Activated CD8-positive, alpha-beta T cell treated with anti-CD3 and anti-CD28 coated beads, Interleukin-2, amount 10 ng/mL, durations not matched to agents 7 days and 5 days (primary cell): ENCODE data around the gene CEP170B. TPM values are rescaled to one million over a fixed set of nuclear protein-coding genes. Genes with fewer than 3 reads are reported as not detected.
"Not testable (repeated sequence)": the region's sequence is repeated elsewhere in the genome, so short reads cannot be mapped to it uniquely, and the experiment has no call there.

Experiments used
- ATAC-seq: fragments of 150-1000 bp; cut with Tn5 transposase; one replicate; pipeline ENCODE4 v1.10.0; 2021; ENCODE audit warnings: moderate library complexity
- CTCF ChIA-PET: fragments of 350-600 bp; sonication (Branson Sonifier 250); formaldehyde crosslinking; loops from one replicate; lab custom pipeline; 2021; ENCODE audit warnings: antibody characterized with exemption; lab: Charles Lee
- POLR2A ChIA-PET: fragments of 350-600 bp; sonication (Branson Sonifier 250); formaldehyde crosslinking; loops from one replicate; lab custom pipeline; 2021; ENCODE audit warnings: antibody characterized with exemption; lab: Charles Lee
- DNase-seq: peaks from one replicate; pipeline ENCODE4 v3.0.0-alpha.2; 2020
- H3K27ac Mint-ChIP-seq: one replicate; pipeline ENCODE4 v1.8.0; 2021; ENCODE audit warnings: mild to moderate bottlenecking, mixed read lengths
- H3K27me3 Mint-ChIP-seq: one replicate; pipeline ENCODE4 v1.8.0; 2021; ENCODE audit warnings: low read depth, mixed read lengths
- H3K36me3 Mint-ChIP-seq: one replicate; pipeline ENCODE4 v1.8.0; 2021; ENCODE audit warnings: low read depth, mixed read lengths
- H3K4me1 Mint-ChIP-seq: one replicate; pipeline ENCODE4 v1.8.0; 2021; ENCODE audit warnings: low read depth, mixed read lengths
- H3K4me3 Mint-ChIP-seq: one replicate; pipeline ENCODE4 v1.8.0; 2021; ENCODE audit warnings: mild to moderate bottlenecking, mixed read lengths
- H3K9me3 Mint-ChIP-seq: one replicate; pipeline ENCODE4 v1.8.0; 2022; ENCODE audit warnings: mixed read lengths; ENCODE audit not compliant: insufficient read depth
- total RNA-seq, 2 experiments: library from RNA; stranded (reverse); gene quantifications; one replicate each; pipeline ENCODE4 v1.2.3, GENCODE V29; 2021

CEP170B gene
- total RNA-seq, 2 experiments from 2014 or later, result 2.5 to 2.7 TPM

DNA sequence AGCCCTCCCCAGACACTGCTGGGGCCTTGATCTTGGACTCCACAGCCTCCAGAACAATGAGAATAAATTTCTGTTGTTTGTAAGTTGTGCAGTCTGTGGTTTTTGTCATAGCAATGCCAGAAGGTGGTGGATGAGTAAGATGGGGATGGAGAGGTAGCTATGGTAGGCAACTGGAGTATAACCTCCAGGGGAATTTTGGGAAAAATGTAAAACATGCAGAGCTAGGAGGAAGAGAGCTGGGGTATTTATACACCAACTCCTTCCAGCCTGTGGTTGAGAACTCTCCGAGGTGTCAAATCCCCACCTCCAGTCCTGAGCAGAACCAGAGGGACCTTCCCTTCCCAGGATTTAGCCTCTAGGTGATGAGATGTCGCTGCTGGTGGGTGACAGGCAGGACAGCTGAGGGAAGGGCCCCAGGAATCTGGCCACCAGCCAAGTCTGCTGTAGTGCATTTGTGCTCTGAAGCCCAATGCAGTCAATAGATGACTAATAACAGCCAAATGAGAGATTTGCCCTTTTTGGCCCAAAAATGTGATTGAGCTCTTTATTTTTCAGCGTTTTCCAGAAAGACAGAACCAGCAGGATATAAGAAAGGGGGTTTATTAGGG, 19.1 kb upstream of the CEP170B start:
- CTCF ChIA-PET, result interaction anchor here (1.2 kb wide), 1 partner anchor 20 kb away, joined by 3 read pairs; no protein-coding TSS in a partner anchor
- no peak for ATAC-seq
- H3K4me3 Mint-ChIP-seq, result no peak overlapping the region

DNA sequence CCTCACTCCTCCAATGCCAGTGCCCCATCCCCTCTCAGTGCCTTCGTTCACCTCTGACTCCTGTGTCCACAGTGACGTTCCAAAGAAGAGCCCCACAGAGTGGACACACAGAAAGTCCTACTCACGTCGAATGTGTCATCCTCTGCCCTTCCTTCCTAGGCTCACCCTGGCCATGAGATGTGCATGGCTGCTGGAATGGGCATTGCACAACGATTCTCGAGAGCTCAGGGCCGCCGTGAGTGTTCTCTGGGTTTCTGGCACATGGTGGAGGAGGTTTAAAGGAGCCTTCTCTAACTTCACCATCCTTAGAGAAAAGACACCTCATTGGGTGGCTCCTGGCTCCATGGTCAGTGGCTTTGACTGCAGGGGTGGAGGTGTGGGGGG, 12.8 kb upstream of the CEP170B start:
- CTCF ChIA-PET, result no interaction called here
- Mint-ChIP-seq H3K27me3 (peaks cover 11% of the 10 kb centered on the region), H3K9me3 (no peaks in the 10 kb centered on the region), H3K36me3 (no peaks in the 10 kb centered on the region), H3K27ac (no peak overlapping the region), H3K4me1 (no peaks in the 10 kb centered on the region), H3K4me3 (no peak overlapping the region)
- POLR2A ChIA-PET, result interaction anchor here (0.6 kb wide), 1 partner anchor 86 kb away, joined by 3 read pairs; no protein-coding TSS in a partner anchor
- ATAC-seq (no peak), DNase-seq (no peak)

More for the DNA sequence above, 19.1 kb upstream of the CEP170B start:
- POLR2A ChIA-PET, result no interaction called here
- H3K27me3 Mint-ChIP-seq, result peaks cover 51% of the 10 kb centered on the region
- H3K36me3 Mint-ChIP-seq, result no peaks in the 10 kb centered on the region
- H3K27ac Mint-ChIP-seq, result no peak overlapping the region
- no peaks in the 10 kb centered on the region for H3K9me3 Mint-ChIP-seq
- H3K4me1 Mint-ChIP-seq, result no peaks in the 10 kb centered on the region
- no peak for DNase-seq

DNA sequence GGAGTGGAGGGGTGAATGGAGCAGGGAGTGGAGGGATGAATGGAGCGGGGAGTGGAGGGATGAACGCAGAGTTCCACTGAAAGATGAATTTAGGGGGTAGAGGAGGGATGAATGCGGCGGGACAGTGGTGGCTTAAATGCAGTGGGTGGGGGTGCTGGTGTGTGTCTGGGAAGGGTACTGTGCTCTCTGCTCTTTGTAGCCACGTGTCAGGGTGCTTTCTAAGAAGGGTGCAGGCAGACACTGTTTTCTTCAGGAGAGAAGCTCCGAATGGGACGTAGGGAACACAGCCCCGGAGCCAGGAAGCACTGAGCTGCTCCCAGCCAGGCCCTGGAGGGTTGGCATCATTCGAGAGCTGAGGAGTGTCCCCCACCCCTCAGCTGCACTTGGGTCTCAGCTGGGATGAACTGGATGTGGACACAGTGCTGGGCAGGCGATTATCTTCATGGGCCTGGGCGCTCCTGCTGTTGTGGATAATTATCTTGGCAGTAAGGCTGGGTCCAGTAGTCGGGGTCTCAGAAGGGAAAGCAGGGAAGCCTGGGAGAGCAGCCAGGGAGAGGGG, 9.5 kb upstream of the CEP170B start:
- ChIA-PET POLR2A (no interaction called here), CTCF (no interaction called here)
- Mint-ChIP-seq H3K36me3 (no peaks in the 10 kb centered on the region), H3K4me3 (no peak overlapping the region), H3K4me1 (no peaks in the 10 kb centered on the region), H3K27ac (no peak overlapping the region), H3K9me3 (no peaks in the 10 kb centered on the region), H3K27me3 (peaks cover 9% of the 10 kb centered on the region)
- ATAC-seq (no peak), DNase-seq (no peak)

DNA sequence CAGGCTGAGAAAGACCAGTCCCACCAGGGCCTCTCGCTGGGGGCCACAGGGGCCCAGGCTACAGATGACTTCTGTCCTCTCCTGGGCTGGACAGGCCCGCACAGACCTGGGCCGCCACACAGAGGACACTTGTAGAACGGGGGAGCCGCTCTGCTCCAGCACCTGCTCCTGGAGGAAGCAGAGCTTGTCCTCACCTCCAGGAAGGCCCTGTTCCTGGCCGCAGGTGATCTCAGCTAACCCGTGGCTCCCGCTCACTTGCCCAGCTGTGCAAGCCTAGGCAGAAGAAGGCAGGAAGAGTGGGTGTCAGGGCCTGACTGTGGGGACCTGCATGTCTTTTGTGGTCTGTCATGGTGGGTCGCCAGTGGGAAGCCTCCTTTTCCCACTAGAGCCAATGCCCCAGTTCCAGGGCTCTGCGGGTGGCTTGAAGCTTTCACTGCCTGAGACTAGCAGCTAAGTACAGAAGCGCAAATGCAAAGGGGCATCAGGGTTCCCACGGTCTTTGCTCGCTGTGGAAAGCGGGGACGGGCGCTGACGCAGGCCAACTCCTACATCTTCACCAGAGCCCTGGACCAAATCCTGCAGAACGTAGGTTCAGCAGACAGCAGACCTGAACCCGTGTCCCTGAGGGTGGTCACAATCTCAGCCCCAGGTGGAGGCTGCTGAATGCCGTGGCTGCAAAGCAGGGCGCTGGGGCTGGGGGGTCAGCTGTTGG, 8.8 kb upstream of the CEP170B start:
- ATAC-seq, result no peak
- no peak overlapping the region for H3K4me3 Mint-ChIP-seq
- ChIA-PET POLR2A (no interaction called here), CTCF (no interaction called here)
- H3K4me1 Mint-ChIP-seq, result no peaks in the 10 kb centered on the region
- no peaks in the 10 kb centered on the region for H3K36me3 Mint-ChIP-seq
- no peak overlapping the region for H3K27ac Mint-ChIP-seq
- no peaks in the 10 kb centered on the region for H3K9me3 Mint-ChIP-seq
- peaks cover 7% of the 10 kb centered on the region for H3K27me3 Mint-ChIP-seq
- no peak for DNase-seq

DNA sequence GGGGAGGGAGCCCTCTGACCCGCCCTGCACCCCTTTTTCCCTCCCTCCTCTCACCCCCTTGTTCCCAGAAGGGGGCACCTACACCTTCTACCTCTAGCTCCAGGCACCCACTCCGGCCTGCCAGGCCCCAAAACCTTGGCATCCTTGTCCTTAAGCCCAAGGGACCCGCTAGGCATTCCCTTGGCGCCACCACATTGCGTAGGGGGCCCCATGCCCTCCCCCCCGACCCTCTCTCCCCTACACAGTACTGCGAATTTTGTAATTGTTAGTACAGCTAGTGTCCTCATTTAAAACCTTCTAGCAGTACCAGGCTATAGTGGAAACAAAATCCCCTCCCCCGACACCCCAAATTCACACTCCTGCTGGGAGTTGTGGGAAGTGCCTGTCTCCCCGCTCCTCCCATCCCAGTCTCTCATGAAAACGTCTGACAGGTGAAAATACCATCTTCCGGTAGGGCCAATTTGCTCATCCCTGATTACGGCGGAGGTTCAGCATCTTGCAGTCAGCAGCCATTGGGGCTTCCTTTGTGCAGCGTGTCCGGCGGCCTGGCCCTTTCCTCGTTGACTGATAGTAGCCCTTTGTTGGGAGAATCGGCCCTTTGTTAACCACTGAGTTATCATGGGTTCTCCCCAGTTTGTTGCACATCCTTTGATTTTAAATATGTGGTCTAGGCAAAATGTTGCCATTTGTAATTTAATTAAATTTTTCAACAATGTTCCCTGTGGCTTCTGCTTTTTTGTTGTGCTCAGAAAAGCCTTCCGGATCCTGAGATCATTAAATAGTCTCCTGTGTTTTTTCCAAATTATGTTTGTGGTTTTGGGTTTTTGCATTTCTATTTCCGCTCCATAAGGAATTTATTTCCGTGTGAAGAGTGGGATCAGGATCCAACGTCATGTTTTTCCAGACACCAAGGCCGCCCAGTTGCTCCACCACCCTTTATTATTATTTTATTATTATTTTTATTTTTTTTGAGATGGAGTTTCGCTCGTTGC, 7.9 kb upstream of the CEP170B start:
- CTCF ChIA-PET, result no interaction called here
- H3K27ac Mint-ChIP-seq, result no peak overlapping the region

DNA sequence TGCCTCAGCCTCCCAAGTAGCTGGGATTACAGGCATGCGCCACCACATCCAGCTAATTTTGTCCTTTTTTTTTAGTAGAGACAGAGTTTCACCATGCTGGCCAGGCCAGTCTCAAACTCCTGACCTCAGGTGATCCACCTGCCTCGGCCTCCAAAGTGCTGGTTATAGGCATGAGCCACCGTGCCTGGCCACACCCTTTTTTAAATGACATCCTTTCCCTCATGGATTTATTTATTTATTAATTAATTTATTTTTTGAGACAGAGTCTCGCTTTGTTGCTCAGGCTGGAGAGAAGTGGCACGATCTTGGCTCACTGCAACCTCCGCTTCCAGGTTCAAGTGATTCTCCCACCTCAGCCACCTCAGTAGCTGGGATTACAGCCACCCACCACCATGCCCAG, 7.1 kb upstream of the CEP170B start:
- H3K27ac Mint-ChIP-seq, POLR2A ChIA-PET, ATAC-seq, H3K4me3 Mint-ChIP-seq, H3K36me3 Mint-ChIP-seq, H3K9me3 Mint-ChIP-seq, DNase-seq, CTCF ChIA-PET, H3K27me3 Mint-ChIP-seq, H3K4me1 Mint-ChIP-seq: not testable (repeated sequence)

More for the DNA sequence above, 7.9 kb upstream of the CEP170B start:
- Mint-ChIP-seq H3K4me3 (no peak overlapping the region), H3K27me3 (peaks cover 6% of the 10 kb centered on the region), H3K4me1 (no peaks in the 10 kb centered on the region), H3K36me3 (no peaks in the 10 kb centered on the region), H3K9me3 (no peaks in the 10 kb centered on the region)
- no peak for ATAC-seq
- POLR2A ChIA-PET, result no interaction called here
- DNase-seq, result no peak

DNA sequence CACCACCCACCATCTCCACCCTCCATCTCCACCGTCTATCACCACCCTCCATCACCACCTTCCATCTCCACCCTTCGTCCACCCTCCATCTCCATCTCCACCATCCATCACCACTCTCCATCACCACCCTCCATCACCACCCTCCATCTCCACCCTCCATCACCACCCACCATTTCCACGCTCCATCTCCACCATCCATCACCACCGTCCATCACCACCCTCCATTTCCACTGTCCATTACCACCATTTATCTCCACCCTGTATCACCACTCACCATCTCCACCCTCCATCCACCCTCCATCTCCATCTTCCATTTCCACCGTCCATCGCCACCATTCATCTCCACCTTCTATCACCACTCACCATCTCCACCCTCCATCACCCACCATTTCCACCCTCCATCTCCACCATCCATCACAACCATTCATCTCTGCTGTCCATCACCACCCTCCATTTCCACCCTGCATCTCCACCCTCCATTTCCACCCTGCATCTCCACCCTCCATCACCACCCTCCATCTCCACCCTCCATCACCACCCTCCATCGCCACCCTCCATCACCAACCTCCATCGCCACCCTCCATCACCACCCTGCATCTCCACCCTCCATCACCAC, 6.1 kb upstream of the CEP170B start:
- Mint-ChIP-seq H3K4me3 (no peak overlapping the region), H3K36me3 (no peaks in the 10 kb centered on the region), H3K9me3 (no peaks in the 10 kb centered on the region), H3K4me1 (no peaks in the 10 kb centered on the region), H3K27ac (no peak overlapping the region), H3K27me3 (peaks cover 4% of the 10 kb centered on the region)
- DNase-seq, result no peak
- no peak for ATAC-seq
- ChIA-PET CTCF (no interaction called here), POLR2A (no interaction called here)

DNA sequence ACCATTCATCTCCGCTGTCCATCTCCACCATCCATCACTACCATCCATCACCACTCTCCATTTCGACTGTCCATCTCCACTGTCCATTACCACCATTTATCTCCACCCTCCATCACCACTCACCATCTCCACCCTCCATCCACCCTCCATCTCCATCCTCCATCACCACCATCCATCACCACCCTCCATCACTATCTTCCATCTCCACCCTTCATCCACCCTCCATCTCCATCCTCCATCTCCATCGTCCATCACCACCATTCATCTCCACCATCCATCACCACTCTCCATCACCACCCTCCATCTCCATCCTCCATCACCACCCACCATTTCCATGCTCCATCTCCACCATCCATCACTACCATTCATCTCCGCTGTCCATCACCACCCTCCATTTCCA, 5.2 kb upstream of the CEP170B start:
- Mint-ChIP-seq H3K36me3 (no peaks in the 10 kb centered on the region), H3K9me3 (no peaks in the 10 kb centered on the region), H3K27ac (no peak overlapping the region), H3K4me1 (peaks cover 3% of the 10 kb centered on the region), H3K4me3 (no peak overlapping the region), H3K27me3 (peaks cover 10% of the 10 kb centered on the region)
- ChIA-PET POLR2A (no interaction called here), CTCF (no interaction called here)
- ATAC-seq, result no peak
- DNase-seq, result no peak

DNA sequence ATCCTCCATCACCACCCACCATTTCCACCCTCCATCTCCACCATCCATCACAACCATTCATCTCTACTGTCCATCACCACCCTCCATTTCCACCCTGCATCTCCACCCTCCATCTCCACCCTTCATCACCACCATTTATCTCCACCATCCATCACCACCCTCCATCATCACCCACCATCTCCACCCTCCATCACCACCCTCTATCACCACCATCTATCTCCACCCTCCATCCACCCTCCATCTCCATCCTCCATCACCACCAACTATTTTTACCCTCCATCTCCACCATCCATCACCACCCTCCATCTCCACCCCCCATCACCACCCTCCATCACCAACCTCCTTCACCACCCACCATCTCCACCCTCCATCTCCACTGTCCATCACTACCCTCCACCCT, 4.7 kb upstream of the CEP170B start:
- no peak for ATAC-seq
- H3K36me3 Mint-ChIP-seq, result no peaks in the 10 kb centered on the region
- H3K4me1 Mint-ChIP-seq, result peaks cover 3% of the 10 kb centered on the region
- H3K27me3 Mint-ChIP-seq, result peaks cover 10% of the 10 kb centered on the region
- DNase-seq, result no peak
- CTCF ChIA-PET, result no interaction called here
- no peak overlapping the region for H3K27ac Mint-ChIP-seq
- POLR2A ChIA-PET, result no interaction called here
- H3K9me3 Mint-ChIP-seq, result no peaks in the 10 kb centered on the region
- H3K4me3 Mint-ChIP-seq, result no peak overlapping the region

DNA sequence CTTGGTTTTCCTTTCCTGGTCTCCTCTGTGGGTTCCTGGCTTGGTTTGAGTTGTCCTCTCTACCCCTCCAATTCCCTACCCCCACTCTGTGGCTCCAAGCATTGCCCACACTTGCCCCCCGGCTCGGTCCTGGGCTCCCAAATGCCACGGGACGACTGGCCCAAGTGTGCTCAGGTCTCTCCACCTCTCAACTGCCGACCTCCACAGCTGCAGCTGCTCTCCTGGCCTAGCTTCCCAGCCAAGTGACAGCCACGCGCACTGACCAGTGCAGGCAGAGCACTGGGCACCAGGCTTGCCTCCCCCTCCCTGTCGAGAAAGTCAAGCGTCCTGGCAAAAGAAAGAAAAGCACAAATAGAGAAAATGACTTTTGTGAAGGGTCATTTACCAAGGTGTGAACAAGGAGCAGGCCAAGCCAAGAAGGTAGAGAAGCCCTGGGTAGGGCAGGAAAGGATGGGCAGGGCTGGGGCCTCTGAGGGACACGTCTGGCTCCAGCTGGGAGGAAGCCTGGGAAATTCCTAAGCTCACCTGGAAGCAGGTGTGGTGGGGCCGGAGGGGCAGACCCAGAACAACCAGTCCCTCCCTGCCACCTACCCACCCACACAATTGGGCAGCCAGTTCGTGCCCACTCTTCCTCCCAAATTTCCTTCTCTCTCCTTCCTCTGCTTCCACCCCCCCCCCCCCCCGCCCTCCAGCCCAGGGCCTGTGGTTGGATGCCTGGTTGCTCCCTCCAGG, 1.8 kb upstream of the CEP170B start:
- H3K27ac Mint-ChIP-seq, result no peak overlapping the region
- ATAC-seq (no peak), DNase-seq (no peak)
- no peaks in the 10 kb centered on the region for H3K9me3 Mint-ChIP-seq
- H3K36me3 Mint-ChIP-seq, result no peaks in the 10 kb centered on the region
- ChIA-PET POLR2A (no interaction called here), CTCF (no interaction called here)
- peaks cover 23% of the 10 kb centered on the region for H3K27me3 Mint-ChIP-seq
- peaks cover 6% of the 10 kb centered on the region for H3K4me1 Mint-ChIP-seq
- H3K4me3 Mint-ChIP-seq, result no peak overlapping the region

DNA sequence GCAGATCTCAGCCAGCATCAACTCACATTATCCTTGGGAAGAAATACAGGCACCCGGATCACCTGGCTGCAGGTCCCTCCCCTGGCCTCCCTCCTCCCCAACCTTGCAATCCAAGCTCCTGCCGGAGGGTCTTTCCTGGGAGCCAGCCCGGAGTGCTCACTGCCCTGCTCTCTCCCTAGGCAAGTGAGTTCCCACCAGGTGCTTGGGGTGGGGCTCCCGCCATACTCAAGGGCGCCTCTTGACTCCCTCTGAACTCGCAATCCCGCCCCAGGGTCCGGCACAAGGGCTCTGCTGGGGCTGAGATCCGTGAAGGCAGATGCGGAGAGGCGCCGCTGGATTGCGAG, 1.2 kb upstream of the CEP170B start:
- no peak for DNase-seq
- no peaks in the 10 kb centered on the region for H3K9me3 Mint-ChIP-seq
- no peaks in the 10 kb centered on the region for H3K36me3 Mint-ChIP-seq
- peaks cover 23% of the 10 kb centered on the region for H3K27me3 Mint-ChIP-seq
- ChIA-PET POLR2A (no interaction called here), CTCF (no interaction called here)
- no peak overlapping the region for H3K27ac Mint-ChIP-seq
- H3K4me3 Mint-ChIP-seq, result no peak overlapping the region
- peaks cover 6% of the 10 kb centered on the region for H3K4me1 Mint-ChIP-seq
- ATAC-seq, result no peak
